Measurements from ENCODE around the gene FBXW7. TPM values are rescaled to one million over a fixed set of nuclear protein-coding genes. Genes with fewer than 3 reads are reported as not detected.

The FBXW7 gene
- total RNA-seq, 4 donors from 2014 or later = 106 to 363 (median 138) TPM

GRCh38 chr4:152510349-152511147, 25.3 kb downstream of the FBXW7 start:
- 89% methylated on average over 7 of the region's 7 CpGs for WGBS
- H3K36me3 ChIP-seq = no peaks in the 10 kb centered on the region
- H3K9me3 ChIP-seq = no peaks in the 10 kb centered on the region
- TF ChIP-seq POLR2AphosphoS5 (IDR thresholded peaks at IDR 0.05) (no peak), POLR2A (IDR thresholded peaks at IDR 0.05) (no peak), CTCF (IDR thresholded peaks at IDR 0.05) (no peak), EP300 (IDR thresholded peaks at IDR 0.05) (no peak)
- H3K27ac ChIP-seq = no peak overlapping the region
- no peaks in the 10 kb centered on the region for H3K27me3 ChIP-seq
- no peaks in the 10 kb centered on the region for H3K4me1 ChIP-seq
- no peak for DNase-seq (ENCODE audit: low spot score in 2 of 2)
- no peak overlapping the region for H3K4me3 ChIP-seq

- no peaks in the 10 kb centered on the region for H3K36me3 ChIP-seq
- DNase-seq (ENCODE audit: low spot score in 2 of 2) = no peak
- H3K4me1 ChIP-seq = no peaks in the 10 kb centered on the region
- no peaks in the 10 kb centered on the region for H3K9me3 ChIP-seq
- H3K27me3 ChIP-seq = no peaks in the 10 kb centered on the region
- TF ChIP-seq POLR2AphosphoS5 (IDR thresholded peaks at IDR 0.05) (no peak), CTCF (IDR thresholded peaks at IDR 0.05) (no peak), POLR2A (IDR thresholded peaks at IDR 0.05) (no peak), EP300 (IDR thresholded peaks at IDR 0.05) (no peak)
- no peak overlapping the region for H3K27ac ChIP-seq
- 70% methylated on average over 3 of the region's 3 CpGs for WGBS
- no peak overlapping the region for H3K4me3 ChIP-seq
Observed at GRCh38 chr4:152509595-152510225, 26.2 kb downstream of the FBXW7 start.

GRCh38 chr4:152508818-152509217, 27.1 kb downstream of the FBXW7 start:
- TF ChIP-seq POLR2A (IDR thresholded peaks at IDR 0.05) = no peak
- no peak for TF ChIP-seq CTCF (IDR thresholded peaks at IDR 0.05)
- TF ChIP-seq EP300 (IDR thresholded peaks at IDR 0.05) = no peak
- TF ChIP-seq POLR2AphosphoS5 (IDR thresholded peaks at IDR 0.05) = no peak
- no peak for DNase-seq (ENCODE audit: low spot score in 2 of 2)
- H3K27ac ChIP-seq = no peak overlapping the region
- no peaks in the 10 kb centered on the region for H3K36me3 ChIP-seq
- no peak overlapping the region for H3K4me3 ChIP-seq
- H3K4me1 ChIP-seq = no peaks in the 10 kb centered on the region
- H3K9me3 ChIP-seq = no peaks in the 10 kb centered on the region
- no peaks in the 10 kb centered on the region for H3K27me3 ChIP-seq
- WGBS = 88% methylated on average over 2 of the region's 2 CpGs

- Histone ChIP-seq H3K4me3 (no peak overlapping the region), H3K27me3 (no peaks in the 10 kb centered on the region), H3K9me3 (no peaks in the 10 kb centered on the region), H3K36me3 (no peaks in the 10 kb centered on the region), H3K4me1 (no peaks in the 10 kb centered on the region), H3K27ac (no peak overlapping the region)
- TF ChIP-seq POLR2A (IDR thresholded peaks at IDR 0.05) (no peak), POLR2AphosphoS5 (IDR thresholded peaks at IDR 0.05) (no peak), EP300 (IDR thresholded peaks at IDR 0.05) (no peak), CTCF (IDR thresholded peaks at IDR 0.05) (no peak)
- 85% methylated on average over 4 of the region's 4 CpGs for WGBS
- no peak for DNase-seq (ENCODE audit: low spot score in 2 of 2)
Observed at GRCh38 chr4:152508386-152508785, 27.5 kb downstream of the FBXW7 start.

- no peak for DNase-seq (ENCODE audit: low spot score in 2 of 2)
- TF ChIP-seq CTCF (IDR thresholded peaks at IDR 0.05) (no peak), POLR2AphosphoS5 (IDR thresholded peaks at IDR 0.05) (no peak)
- Histone ChIP-seq H3K27ac (no peak overlapping the region), H3K4me1 (peaks cover 5% of the 10 kb centered on the region), H3K36me3 (no peaks in the 10 kb centered on the region), H3K9me3 (no peaks in the 10 kb centered on the region), H3K4me3 (no peak overlapping the region), H3K27me3 (no peaks in the 10 kb centered on the region)
Observed at GRCh38 chr4:152503653-152504290, 32.1 kb downstream of the FBXW7 start.
